WTC11 (cell line): ENCODE data around the gene C17orf100. TPM values are rescaled to one million over a fixed set of nuclear protein-coding genes. Genes with fewer than 3 reads are reported as not detected.

ENCODE experiments used
- ATAC-seq: fragments of 200-7000 bp; cut with Tn5 transposase; 2 replicates; pipeline ENCODE4 v1.10.0; 2021; ENCODE audit warnings: mild to moderate bottlenecking, moderate library complexity
- CTCF ChIA-PET: fragments of 300-600 bp; sonication (Branson Sonifier 250); formaldehyde crosslinking; loops from one replicate; lab custom pipeline; 2021; ENCODE audit warnings: antibody characterized with exemption; lab: Charles Lee
- POLR2A ChIA-PET: fragments of 350-600 bp; sonication (Branson Sonifier 250); formaldehyde crosslinking; loops from one replicate; lab custom pipeline; 2021; ENCODE audit warnings: antibody characterized with exemption; lab: Charles Lee
- DNase-seq: peaks from one replicate; pipeline ENCODE4 v3.0.0; 2021; ENCODE audit warnings: low spot score
- H3K27ac Mint-ChIP-seq: 2 replicates; pipeline ENCODE4 v1.8.0; 2021; ENCODE audit warnings: mixed read lengths
- H3K27me3 Mint-ChIP-seq: 2 replicates; pipeline ENCODE4 v1.8.0; 2021; ENCODE audit warnings: low read depth, mild to moderate bottlenecking, moderate library complexity, mixed read lengths
- H3K36me3 Mint-ChIP-seq: 2 replicates; pipeline ENCODE4 v1.8.0; 2021; ENCODE audit warnings: mixed read lengths
- H3K4me1 Mint-ChIP-seq: 2 replicates; pipeline ENCODE4 v1.8.0; 2022; ENCODE audit warnings: mixed read lengths
- H3K4me3 Mint-ChIP-seq: 2 replicates; pipeline ENCODE4 v1.8.0; 2021; ENCODE audit warnings: mild to moderate bottlenecking, moderate library complexity, mixed read lengths
- H3K9me3 Mint-ChIP-seq: 2 replicates; pipeline ENCODE4 v1.8.0; 2021; ENCODE audit warnings: mixed read lengths
- ATF1 ChIP-seq: sonication (generic); formaldehyde crosslinking; IDR thresholded peaks from 2 replicates; pipeline ENCODE4 v1.8.1; 2023; ENCODE audit warnings: mild to moderate bottlenecking, moderate library complexity, missing genetic modification reagents
- ATF3 ChIP-seq: sonication (generic); formaldehyde crosslinking; conservative IDR thresholded peaks from 2 replicates; pipeline ENCODE4 v1.8.1; 2022; ENCODE audit warnings: mild to moderate bottlenecking, missing genetic modification reagents
- E2F4 ChIP-seq: sonication (generic); formaldehyde crosslinking; IDR thresholded peaks from 2 replicates; pipeline ENCODE4 v1.8.1; 2022; ENCODE audit warnings: low read depth, mild to moderate bottlenecking, moderate library complexity, missing genetic modification reagents, borderline replicate concordance
- ELF4 ChIP-seq: sonication (generic); formaldehyde crosslinking; IDR thresholded peaks from 2 replicates; pipeline ENCODE4 v1.8.1; 2022; ENCODE audit warnings: low read depth, mild to moderate bottlenecking, moderate library complexity, missing genetic modification reagents
- FOXK1 ChIP-seq: sonication (generic); formaldehyde crosslinking; IDR thresholded peaks from 2 replicates; pipeline ENCODE4 v1.8.0; 2022; ENCODE audit warnings: mild to moderate bottlenecking, moderate library complexity, missing genetic modification reagents
- HMGA2 ChIP-seq: fragments of 250-450 bp; sonication (Bioruptor Pico); IDR thresholded peaks from 2 replicates; pipeline ENCODE4 v1.4.0; 2021; ENCODE audit warnings: mild to moderate bottlenecking, moderate library complexity
- KAT7 ChIP-seq: sonication (generic); formaldehyde crosslinking; IDR thresholded peaks from 2 replicates; pipeline ENCODE4 v1.8.1; 2023; ENCODE audit warnings: missing genetic modification reagents, mild to moderate bottlenecking, borderline replicate concordance
- NR2C2 ChIP-seq: sonication (generic); formaldehyde crosslinking; IDR thresholded peaks from 2 replicates; pipeline ENCODE4 v1.8.0; 2022; ENCODE audit warnings: mild to moderate bottlenecking, missing genetic modification reagents
- PRDM15 ChIP-seq: sonication (generic); formaldehyde crosslinking; IDR thresholded peaks from 2 replicates; pipeline ENCODE4 v1.8.0; 2022; ENCODE audit warnings: missing genetic modification reagents
- SMAD3 ChIP-seq: sonication (generic); formaldehyde crosslinking; IDR thresholded peaks from 2 replicates; pipeline ENCODE4 v1.8.0; 2022; ENCODE audit warnings: missing genetic modification reagents, mild to moderate bottlenecking, borderline replicate concordance
- SOX15 ChIP-seq: fragments of 250-450 bp; sonication (Bioruptor Pico); IDR thresholded peaks from 2 replicates; pipeline ENCODE4 v1.9.0; 2021; ENCODE audit warnings: mild to moderate bottlenecking
- TP53 ChIP-seq: sonication (generic); formaldehyde crosslinking; IDR thresholded peaks from 2 replicates; pipeline ENCODE4 v1.8.1; 2023; ENCODE audit warnings: mild to moderate bottlenecking, missing genetic modification reagents
- ZBTB21 ChIP-seq: sonication (generic); formaldehyde crosslinking; IDR thresholded peaks from 2 replicates; pipeline ENCODE4 v1.8.1; 2023; ENCODE audit warnings: mild to moderate bottlenecking, missing genetic modification reagents, borderline replicate concordance
- ZNF121 ChIP-seq: sonication (generic); formaldehyde crosslinking; IDR thresholded peaks from 2 replicates; pipeline ENCODE4 v1.8.0; 2023; ENCODE audit warnings: missing genetic modification reagents
- ZNF138 ChIP-seq: sonication (generic); formaldehyde crosslinking; conservative IDR thresholded peaks from 2 replicates; pipeline ENCODE4 v1.8.1; 2022; ENCODE audit warnings: mild to moderate bottlenecking, moderate library complexity, missing genetic modification reagents
- ZNF281 ChIP-seq: sonication (generic); formaldehyde crosslinking; IDR thresholded peaks from 2 replicates; pipeline ENCODE4 v1.8.0; 2023; ENCODE audit warnings: mild to moderate bottlenecking, missing genetic modification reagents
- ZNF416 ChIP-seq: fragments of 250-450 bp; sonication (Bioruptor Pico); IDR thresholded peaks from 2 replicates; pipeline ENCODE4 v1.9.0; 2021; ENCODE audit warnings: mild to moderate bottlenecking, inconsistent platforms
- ZNF671 ChIP-seq: fragments of 250-450 bp; sonication (Bioruptor Pico); IDR thresholded peaks from 2 replicates; pipeline ENCODE4 v1.8.0; 2021; ENCODE audit warnings: mild to moderate bottlenecking
- total RNA-seq: library from RNA; stranded (reverse); gene quantifications from 3 replicates; pipeline ENCODE4 v1.2.3, GENCODE V29; 2021

C17orf100 gene
- total RNA-seq, 1 experiment from 2014 or later: 2.7 TPM

GRCh38 chr17:6677946-6678345 is 26.4 kb downstream of the C17orf100 start:
- Mint-ChIP-seq H3K27me3 (no peaks in the 10 kb centered on the region), H3K27ac (no peak overlapping the region), H3K4me3 (no peak overlapping the region), H3K9me3 (no peaks in the 10 kb centered on the region), H3K36me3 (no peaks in the 10 kb centered on the region), H3K4me1 (no peaks in the 10 kb centered on the region)
- ChIA-PET CTCF (interaction anchor here (1.0 to 3.1 kb wide), 6 partner anchors 12 to 216 kb away, joined by 3 to 10 read pairs (median 7); partner anchors contain the start of gene SLC13A5), POLR2A (no interaction called here)
- ATAC-seq: no peak
- no peak for DNase-seq
- TF ChIP-seq KAT7 (no peak), ZNF416 (no peak), FOXK1 (CRISPR knock-in tag) (no peak)

- no peaks in the 10 kb centered on the region for H3K4me1 Mint-ChIP-seq
- no peak overlapping the region for H3K27ac Mint-ChIP-seq
- ChIA-PET CTCF (interaction anchor here (1.0 to 1.2 kb wide), 3 partner anchors 10 to 34 kb away, joined by 3 to 4 read pairs (median 4); partner anchors contain the start of gene SLC13A5), POLR2A (interaction anchor here (0.6 kb wide), 1 partner anchor 1054 kb away, joined by 3 read pairs; no protein-coding TSS in a partner anchor)
- ATAC-seq (no peak), DNase-seq (no peak)
- no peak overlapping the region for H3K4me3 Mint-ChIP-seq
- H3K9me3 Mint-ChIP-seq: no peaks in the 10 kb centered on the region
- no peaks in the 10 kb centered on the region for H3K36me3 Mint-ChIP-seq
- no peaks in the 10 kb centered on the region for H3K27me3 Mint-ChIP-seq
- TF ChIP-seq SMAD3 (CRISPR knock-in tag) (no peak), E2F4 (CRISPR knock-in tag) (no peak), ELF4 (CRISPR knock-in tag) (no peak), ATF3 (no peak), HMGA2 (no peak), PRDM15 (CRISPR knock-in tag) (no peak), ZNF121 (CRISPR knock-in tag) (no peak), ATF1 (CRISPR knock-in tag) (no peak), ZNF671 (no peak), TP53 (no peak), SOX15 (no peak), ZNF138 (CRISPR knock-in tag) (no peak), ZBTB21 (CRISPR knock-in tag) (no peak), NR2C2 (CRISPR knock-in tag) (no peak), ZNF281 (no peak)
Observed at GRCh38 chr17:6679241-6679640, 27.7 kb downstream of the C17orf100 start.
